Hepatocyte (in vitro differentiated cells): Measurements from ENCODE around the gene ZNF333. TPM values are rescaled to one million over a fixed set of nuclear protein-coding genes. Genes with fewer than 3 reads are reported as not detected.

ENCODE experiments used
- DNase-seq: peaks from one replicate; pipeline ENCODE4 v3.0.0-alpha.2; 2016; ENCODE audit warnings: low spot score
- H2AFZ ChIP-seq: fragments of 200-600 bp; sonication (generic); 2 replicates; pipeline ENCODE4 v1.6.0; 2016; ENCODE audit warnings: antibody characterized with exemption, mild to moderate bottlenecking
- H3K27ac ChIP-seq: fragments of 200-600 bp; sonication (generic); 2 replicates; pipeline ENCODE4 v1.5.1; 2016; ENCODE audit warnings: mild to moderate bottlenecking
- H3K27me3 ChIP-seq: fragments of 200-600 bp; sonication (generic); 2 replicates; pipeline ENCODE4 v1.6.1; 2016
- H3K36me3 ChIP-seq: fragments of 200-600 bp; sonication (generic); replicated peaks from 2 replicates; pipeline ENCODE4 v1.5.1; 2016; ENCODE audit warnings: low read depth; ENCODE audit not compliant: insufficient read depth
- H3K4me1 ChIP-seq: fragments of 200-600 bp; sonication (generic); 2 replicates; pipeline ENCODE4 v1.5.1; 2016; ENCODE audit warnings: mild to moderate bottlenecking, moderate library complexity; ENCODE audit not compliant: insufficient read depth
- H3K4me2 ChIP-seq: fragments of 200-600 bp; sonication (generic); 2 replicates; pipeline ENCODE4 v1.6.0; 2016
- H3K4me3 ChIP-seq: fragments of 200-600 bp; sonication (generic); 2 replicates; pipeline ENCODE4 v1.5.1; 2016; ENCODE audit warnings: mild to moderate bottlenecking
- H3K79me2 ChIP-seq: fragments of 200-600 bp; sonication (generic); 2 replicates; pipeline ENCODE4 v1.6.0; 2017; ENCODE audit warnings: mild to moderate bottlenecking
- H3K9me2 ChIP-seq: fragments of 200-600 bp; sonication (generic); replicated peaks from 2 replicates; pipeline ENCODE4 v1.6.0; 2017; ENCODE audit warnings: mild to moderate bottlenecking; ENCODE audit not compliant: insufficient read depth
- H3K9me3 ChIP-seq: fragments of 200-600 bp; sonication (generic); 2 replicates; pipeline ENCODE4 v1.5.1; 2016; ENCODE audit warnings: low read depth, mild to moderate bottlenecking
- H4K20me1 ChIP-seq: fragments of 200-600 bp; sonication (generic); 2 replicates; pipeline ENCODE4 v1.6.0; 2016; ENCODE audit warnings: mild to moderate bottlenecking; ENCODE audit not compliant: insufficient read depth, poor library complexity, severe bottlenecking
- EZH2 ChIP-seq: fragments of 200-600 bp; sonication (generic); IDR thresholded peaks from 2 replicates; pipeline ENCODE4 v1.6.1; 2016; ENCODE audit warnings: antibody characterized with exemption, mild to moderate bottlenecking, borderline replicate concordance
- EZH2phosphoT487 ChIP-seq: fragments of 200-600 bp; sonication (generic); IDR thresholded peaks from one replicate; pipeline ENCODE4 v1.6.1; 2018; ENCODE audit warnings: antibody characterized with exemption, mild to moderate bottlenecking, low read depth, moderate library complexity; ENCODE audit not compliant: unreplicated experiment, severe bottlenecking
- WGBS: methylation state at CpG from one replicate; pipeline ENCODE4 v1.1.6; 2016; ENCODE audit warnings: low lambda C conversion rate; ENCODE audit errors: missing lambda C conversion rate; 5-methylcytosine and 5-hydroxymethylcytosine counted together
- polyA plus RNA-seq: library from polyadenylated mRNA; unstranded; fragments of >200 nt; fragmentation: Nextera tagmentation; extraction: Ambion mirVana; gene quantifications from 2 replicates; pipeline ENCODE4 v1.2.1, GENCODE V29; 2016
- total RNA-seq: library from RNA; depleted of rRNA; stranded (reverse); fragments of >200 nt; gene quantifications from 2 replicates; pipeline ENCODE4 v1.2.3, GENCODE V29; 2014
- TF ChIP-seq, protein P1 (sequence below): fragments of 200-600 bp; sonication (generic); IDR thresholded peaks from 2 replicates; pipeline ENCODE4 v1.5.1; 2016; ENCODE audit warnings: antibody characterized with exemption, mild to moderate bottlenecking; ENCODE audit not compliant: poor library complexity

Gene ZNF333
- total and polyA plus RNA-seq, 2 experiments from 2014 or later, result 7.1 to 21.9 TPM

DNA sequence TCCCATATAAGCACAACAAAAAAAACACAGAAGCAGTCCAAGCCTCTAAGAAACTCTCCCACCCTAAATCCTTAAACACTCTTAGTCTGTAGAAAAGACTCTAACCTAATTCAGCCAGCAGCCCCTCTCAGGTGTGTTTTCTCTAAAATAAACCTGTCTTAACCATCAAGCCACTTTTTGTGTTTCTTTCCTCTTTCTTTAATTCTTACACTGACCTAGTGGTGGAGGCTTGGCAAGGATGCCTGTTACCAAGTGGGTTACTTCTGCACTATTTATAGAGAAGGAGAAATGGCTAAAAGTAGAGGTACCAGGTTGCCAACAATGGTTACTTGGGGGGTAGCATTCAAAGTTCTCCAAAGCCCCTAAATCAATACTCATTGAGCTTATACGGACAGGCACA is 43.7 kb downstream of the ZNF333 start:
- Histone ChIP-seq H3K9me3 (no peaks in the 10 kb centered on the region), H3K4me2 (no peak overlapping the region), H3K36me3 (no peaks in the 10 kb centered on the region), H4K20me1 (no peaks in the 10 kb centered on the region), H3K79me2 (no peaks in the 10 kb centered on the region), H3K4me3 (no peak overlapping the region), H3K27me3 (no peaks in the 10 kb centered on the region), H3K27ac (no peak overlapping the region), H3K4me1 (no peaks in the 10 kb centered on the region), H3K9me2 (no peaks in the 10 kb centered on the region), H2AFZ (no peak overlapping the region)
- no peak for DNase-seq
- 37% methylated on average over 1 of the region's 1 CpG for WGBS
- TF ChIP-seq EZH2phosphoT487 (no peak), EZH2 (no peak)
- TF ChIP-seq, protein P1, sequence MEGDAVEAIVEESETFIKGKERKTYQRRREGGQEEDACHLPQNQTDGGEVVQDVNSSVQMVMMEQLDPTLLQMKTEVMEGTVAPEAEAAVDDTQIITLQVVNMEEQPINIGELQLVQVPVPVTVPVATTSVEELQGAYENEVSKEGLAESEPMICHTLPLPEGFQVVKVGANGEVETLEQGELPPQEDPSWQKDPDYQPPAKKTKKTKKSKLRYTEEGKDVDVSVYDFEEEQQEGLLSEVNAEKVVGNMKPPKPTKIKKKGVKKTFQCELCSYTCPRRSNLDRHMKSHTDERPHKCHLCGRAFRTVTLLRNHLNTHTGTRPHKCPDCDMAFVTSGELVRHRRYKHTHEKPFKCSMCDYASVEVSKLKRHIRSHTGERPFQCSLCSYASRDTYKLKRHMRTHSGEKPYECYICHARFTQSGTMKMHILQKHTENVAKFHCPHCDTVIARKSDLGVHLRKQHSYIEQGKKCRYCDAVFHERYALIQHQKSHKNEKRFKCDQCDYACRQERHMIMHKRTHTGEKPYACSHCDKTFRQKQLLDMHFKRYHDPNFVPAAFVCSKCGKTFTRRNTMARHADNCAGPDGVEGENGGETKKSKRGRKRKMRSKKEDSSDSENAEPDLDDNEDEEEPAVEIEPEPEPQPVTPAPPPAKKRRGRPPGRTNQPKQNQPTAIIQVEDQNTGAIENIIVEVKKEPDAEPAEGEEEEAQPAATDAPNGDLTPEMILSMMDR, result no peak

DNA sequence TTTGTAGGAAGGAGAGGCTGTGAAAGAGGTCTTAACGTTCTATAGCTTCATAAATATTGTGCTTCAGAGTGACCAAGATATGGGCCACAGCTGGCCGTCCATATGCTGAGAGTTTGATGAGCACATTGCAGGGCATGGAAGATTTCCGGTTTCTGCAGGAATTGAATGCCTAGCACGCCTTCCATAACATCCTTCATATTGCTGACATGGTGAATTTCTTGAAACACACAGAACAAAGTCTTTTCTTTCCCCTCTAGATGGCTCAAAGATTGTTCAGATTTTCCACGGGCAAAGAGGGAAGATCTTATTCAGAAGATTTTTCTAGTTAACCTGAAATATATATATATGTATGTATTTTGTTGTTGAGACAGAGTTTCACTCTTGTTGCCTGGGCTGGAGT is 46.1 kb downstream of the ZNF333 start:
- DNase-seq, result no peak
- Histone ChIP-seq H3K9me3 (no peaks in the 10 kb centered on the region), H3K4me2 (no peak overlapping the region), H2AFZ (no peak overlapping the region), H3K27me3 (no peaks in the 10 kb centered on the region), H3K9me2 (no peaks in the 10 kb centered on the region), H3K27ac (no peak overlapping the region), H3K4me3 (no peak overlapping the region), H3K36me3 (no peaks in the 10 kb centered on the region), H3K79me2 (no peaks in the 10 kb centered on the region), H3K4me1 (no peaks in the 10 kb centered on the region), H4K20me1 (no peaks in the 10 kb centered on the region)
- 74% methylated on average over 5 of the region's 5 CpGs for WGBS
- no peak for TF ChIP-seq EZH2phosphoT487
- no peak for TF ChIP-seq EZH2
- TF ChIP-seq, protein P1, result no peak

DNA sequence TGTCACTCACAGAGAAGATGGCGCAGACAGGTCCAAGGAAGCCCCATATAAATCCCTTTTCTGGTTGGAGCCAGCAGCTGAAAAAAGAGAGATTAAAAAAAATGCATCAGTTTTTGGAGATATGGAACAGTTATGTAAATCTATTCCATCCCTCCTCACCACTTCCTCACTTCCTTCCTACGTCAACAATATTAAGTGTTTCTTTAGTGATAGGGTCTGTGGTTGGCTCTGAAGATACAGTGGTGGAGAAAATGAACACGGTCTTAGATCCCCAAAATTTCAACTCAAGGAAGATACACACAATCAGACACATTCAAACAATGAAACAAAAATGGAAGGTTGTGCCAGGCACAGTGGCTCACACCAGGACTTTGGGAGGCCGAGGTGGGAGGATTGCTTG is 57.0 kb downstream of the ZNF333 start:
- Histone ChIP-seq H3K4me1 (no peaks in the 10 kb centered on the region), H3K27me3 (no peaks in the 10 kb centered on the region), H3K4me2 (no peak overlapping the region), H3K9me3 (no peaks in the 10 kb centered on the region), H3K36me3 (no peaks in the 10 kb centered on the region), H3K79me2 (no peaks in the 10 kb centered on the region), H4K20me1 (no peaks in the 10 kb centered on the region), H3K4me3 (no peak overlapping the region), H2AFZ (no peak overlapping the region), H3K27ac (no peak overlapping the region), H3K9me2 (no peaks in the 10 kb centered on the region)
- TF ChIP-seq EZH2, result no peak
- DNase-seq, result no peak
- WGBS, result 92% methylated on average over 4 of the region's 4 CpGs

DNA sequence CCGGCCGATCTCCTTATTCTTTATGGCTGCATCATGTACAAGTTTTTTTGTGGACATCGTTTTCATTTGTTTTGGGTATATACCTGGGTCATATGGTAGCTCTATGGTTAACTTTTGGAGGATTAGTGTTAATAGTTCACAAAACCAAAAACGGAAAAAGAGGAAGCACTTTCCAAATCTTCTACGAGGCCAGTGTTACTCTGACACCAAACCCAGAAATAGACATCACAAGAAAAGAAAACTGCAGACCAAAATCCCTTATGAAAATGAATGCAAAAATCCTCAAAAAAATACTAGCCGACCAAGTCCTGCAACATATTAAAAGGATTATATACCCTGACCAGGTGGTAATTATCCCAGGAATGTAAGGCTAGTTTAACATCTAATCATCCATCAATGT is 58.8 kb downstream of the ZNF333 start:
- no peak overlapping the region for H3K27ac ChIP-seq
- no peak overlapping the region for H3K4me2 ChIP-seq
- no peaks in the 10 kb centered on the region for H3K27me3 ChIP-seq
- H3K9me3 ChIP-seq, result no peaks in the 10 kb centered on the region
- TF ChIP-seq EZH2 (no peak), EZH2phosphoT487 (no peak)
- TF ChIP-seq, protein P1, result no peak
- no peaks in the 10 kb centered on the region for H3K79me2 ChIP-seq
- H3K4me3 ChIP-seq, result no peak overlapping the region
- H2AFZ ChIP-seq, result no peak overlapping the region
- H3K4me1 ChIP-seq, result no peaks in the 10 kb centered on the region
- no peaks in the 10 kb centered on the region for H4K20me1 ChIP-seq
- WGBS, result 90% methylated on average over 6 of the region's 6 CpGs
- no peaks in the 10 kb centered on the region for H3K36me3 ChIP-seq
- no peaks in the 10 kb centered on the region for H3K9me2 ChIP-seq
- DNase-seq, result no peak
